COLO668 (cell line): Measurements from ENCODE around the gene ARHGAP22.

Experiments used
- DNase-seq: peaks from one replicate; lab custom pipeline; 2025; ENCODE audit not compliant: unreplicated experiment; lab: John Stamatoyannopoulos, UW

Gene ARHGAP22

GRCh38 chr10:48466611-48467240 lies 138.1 kb downstream of the ARHGAP22 start:
- peak; percentile 20 for DNase-seq

- DNase-seq: no peak
Observed at GRCh38 chr10:48465860-48466521, 138.9 kb downstream of the ARHGAP22 start.

- no peak for DNase-seq
Observed at GRCh38 chr10:48464871-48465736, 139.8 kb downstream of the ARHGAP22 start.

- DNase-seq: no peak
Observed at GRCh38 chr10:48464121-48464870, 140.6 kb downstream of the ARHGAP22 start.

- DNase-seq: no peak
Observed at GRCh38 chr10:48463318-48464003, 141.4 kb downstream of the ARHGAP22 start.

- no peak for DNase-seq
Observed at GRCh38 chr10:48462482-48463020, 142.3 kb downstream of the ARHGAP22 start.

- no peak for DNase-seq
Observed at GRCh38 chr10:48461623-48462481, 143.0 kb downstream of the ARHGAP22 start.

- no peak for DNase-seq
Observed at GRCh38 chr10:48460182-48460581, 144.7 kb downstream of the ARHGAP22 start.

- DNase-seq: no peak
Observed at GRCh38 chr10:48459270-48460150, 145.4 kb downstream of the ARHGAP22 start.

- DNase-seq: no peak
Observed at GRCh38 chr10:48458662-48459048, 146.2 kb downstream of the ARHGAP22 start.

GRCh38 chr10:48457949-48458661 lies 146.8 kb downstream of the ARHGAP22 start:
- DNase-seq: no peak

- no peak for DNase-seq
Observed at GRCh38 chr10:48456808-48457761, 147.8 kb downstream of the ARHGAP22 start.

- peak; percentile 5 for DNase-seq
Observed at GRCh38 chr10:48456361-48456804, 148.5 kb downstream of the ARHGAP22 start.

GRCh38 chr10:48455392-48456151 lies 149.3 kb downstream of the ARHGAP22 start:
- DNase-seq: no peak

- DNase-seq: no peak
Observed at GRCh38 chr10:48455055-48455391, 149.8 kb downstream of the ARHGAP22 start.
